ENCODE measurements around the gene PARD3.

DNA sequence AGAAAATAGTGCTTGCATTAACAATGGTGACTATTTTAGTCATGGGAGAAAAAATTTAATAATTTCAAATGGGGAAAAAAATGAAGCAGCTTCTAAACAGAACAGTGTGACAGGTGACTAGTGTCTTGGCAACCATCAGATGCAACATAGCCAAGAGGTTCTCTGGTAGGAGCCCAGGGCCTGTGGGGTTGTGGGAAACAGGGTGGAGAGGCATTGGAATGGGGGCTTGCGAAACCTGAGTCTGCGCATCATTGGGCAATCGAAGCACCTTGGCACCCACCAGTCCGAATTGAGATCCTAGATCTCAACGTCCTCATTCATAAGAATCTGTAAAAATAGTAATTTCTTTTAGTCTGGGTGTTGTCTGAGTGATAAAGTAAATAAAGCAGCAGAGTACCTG is 19.2 kb upstream of the PARD3 start:
- TF ChIP-seq EZH2 (IDR thresholded peaks at IDR 0.05; ENCODE audit: insufficient read depth, poor library complexity, severe bottlenecking) = no peak
- TF ChIP-seq EZH2phosphoT487 (IDR thresholded peaks at IDR 0.05; ENCODE audit: insufficient read depth, low read depth) = no peak
